ENCODE results near the gene SIVA1. TPM values are rescaled to one million over a fixed set of nuclear protein-coding genes. Genes with fewer than 3 reads are reported as not detected.

The SIVA1 gene
- total and polyA plus RNA-seq, 2 of the 4 experiments (the other 2 are of a cell fraction), result 166 to 184 TPM

DNA sequence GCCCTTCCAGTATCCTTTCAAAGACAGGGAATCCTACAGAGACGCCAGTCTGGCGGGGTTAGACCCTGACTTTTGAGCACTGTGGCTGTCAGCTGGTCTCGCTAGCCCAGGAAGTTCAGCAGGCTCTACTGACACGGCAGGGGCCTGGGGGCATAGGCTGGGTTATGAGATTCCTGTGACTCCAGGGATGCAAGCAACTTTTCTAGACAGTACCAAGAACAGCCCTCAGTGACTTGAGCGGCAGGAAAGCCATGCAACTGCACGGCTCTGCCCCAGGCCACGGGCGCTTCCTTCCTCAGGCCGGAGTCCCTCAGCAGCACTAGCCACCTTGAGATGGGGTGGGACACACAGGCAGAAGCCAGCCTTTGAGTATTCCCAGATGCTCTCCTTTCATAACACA, 5.1 kb upstream of the SIVA1 start:
- no peak overlapping the region for H3K56ac ChIP-seq (ENCODE audit: extremely low read depth, insufficient read depth, low read length)
- H4K91ac ChIP-seq (ENCODE audit: insufficient read depth, low read depth, low read length), result no peak overlapping the region
- no peak overlapping the region for H3K4me3 ChIP-seq (ENCODE audit: insufficient read depth, low read depth, low read length)
- no peak overlapping the region for H3K18ac ChIP-seq (ENCODE audit: low read depth, low read length)
- H3K4ac ChIP-seq (ENCODE audit: low read depth, low read length), result peak overlapping the region; percentile 48; the same call in 1 of the 2 replicates
- no peak overlapping the region for H2BK15ac ChIP-seq (ENCODE audit: low read depth, low read length)
- no peak overlapping the region for H2BK120ac ChIP-seq (ENCODE audit: low read depth, low read length)
- no peak overlapping the region for H2BK20ac ChIP-seq (ENCODE audit: low read depth, low read length)
- in situ Hi-C loops (cut with MboI; ENCODE audit: low sequenced_read_pairs), result no loop called here
- no peaks in the 10 kb centered on the region for H3K9me3 ChIP-seq (ENCODE audit: control insufficient read depth, insufficient read depth, low read length)
- no peak overlapping the region for H3K27ac ChIP-seq (ENCODE audit: insufficient read depth, low read length)
- H2AK5ac ChIP-seq (ENCODE audit: low read depth, low read length), result no peak overlapping the region
- no TSS peak for BruUV-seq (replicated peaks)
- H4K5ac ChIP-seq (ENCODE audit: low read depth, low read length), result no peak overlapping the region
- H3K4me2 ChIP-seq (ENCODE audit: low read depth, low read length), result no peak overlapping the region
- no peak overlapping the region for H2AFZ ChIP-seq (replicated peaks; ENCODE audit: low read length, poor library complexity)
- H3K23ac ChIP-seq (ENCODE audit: low read depth, low read length), result no peak overlapping the region
- H3K36me3 ChIP-seq (ENCODE audit: control insufficient read depth, insufficient read depth, low read length), result peaks cover 7% of the 10 kb centered on the region
- intact Hi-C loops (cut with micrococcal nuclease), result no loop called here
- no peak for ATAC-seq (ENCODE audit: low read depth)
- no peak for TF ChIP-seq RCOR1 (IDR thresholded peaks at IDR 0.05; ENCODE audit: insufficient replicate concordance, low read length)
- TF ChIP-seq, protein P1, sequence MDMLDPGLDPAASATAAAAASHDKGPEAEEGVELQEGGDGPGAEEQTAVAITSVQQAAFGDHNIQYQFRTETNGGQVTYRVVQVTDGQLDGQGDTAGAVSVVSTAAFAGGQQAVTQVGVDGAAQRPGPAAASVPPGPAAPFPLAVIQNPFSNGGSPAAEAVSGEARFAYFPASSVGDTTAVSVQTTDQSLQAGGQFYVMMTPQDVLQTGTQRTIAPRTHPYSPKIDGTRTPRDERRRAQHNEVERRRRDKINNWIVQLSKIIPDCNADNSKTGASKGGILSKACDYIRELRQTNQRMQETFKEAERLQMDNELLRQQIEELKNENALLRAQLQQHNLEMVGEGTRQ (IDR thresholded peaks at IDR 0.05; ENCODE audit: low read depth, low read length), result no peak
- TF ChIP-seq CEBPB (IDR thresholded peaks at IDR 0.05; ENCODE audit: low read depth, low read length), result no peak
- TF ChIP-seq, protein P2, sequence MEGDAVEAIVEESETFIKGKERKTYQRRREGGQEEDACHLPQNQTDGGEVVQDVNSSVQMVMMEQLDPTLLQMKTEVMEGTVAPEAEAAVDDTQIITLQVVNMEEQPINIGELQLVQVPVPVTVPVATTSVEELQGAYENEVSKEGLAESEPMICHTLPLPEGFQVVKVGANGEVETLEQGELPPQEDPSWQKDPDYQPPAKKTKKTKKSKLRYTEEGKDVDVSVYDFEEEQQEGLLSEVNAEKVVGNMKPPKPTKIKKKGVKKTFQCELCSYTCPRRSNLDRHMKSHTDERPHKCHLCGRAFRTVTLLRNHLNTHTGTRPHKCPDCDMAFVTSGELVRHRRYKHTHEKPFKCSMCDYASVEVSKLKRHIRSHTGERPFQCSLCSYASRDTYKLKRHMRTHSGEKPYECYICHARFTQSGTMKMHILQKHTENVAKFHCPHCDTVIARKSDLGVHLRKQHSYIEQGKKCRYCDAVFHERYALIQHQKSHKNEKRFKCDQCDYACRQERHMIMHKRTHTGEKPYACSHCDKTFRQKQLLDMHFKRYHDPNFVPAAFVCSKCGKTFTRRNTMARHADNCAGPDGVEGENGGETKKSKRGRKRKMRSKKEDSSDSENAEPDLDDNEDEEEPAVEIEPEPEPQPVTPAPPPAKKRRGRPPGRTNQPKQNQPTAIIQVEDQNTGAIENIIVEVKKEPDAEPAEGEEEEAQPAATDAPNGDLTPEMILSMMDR (conservative IDR thresholded peaks at IDR 0.05; ENCODE audit: low read depth, low read length), result no peak
- TF ChIP-seq BHLHE40 (IDR thresholded peaks at IDR 0.05; ENCODE audit: low read depth, low read length), result no peak
- no peak for TF ChIP-seq MXI1 (IDR thresholded peaks at IDR 0.05; ENCODE audit: borderline replicate concordance, low read depth, low read length)
- TF ChIP-seq, protein P3, sequence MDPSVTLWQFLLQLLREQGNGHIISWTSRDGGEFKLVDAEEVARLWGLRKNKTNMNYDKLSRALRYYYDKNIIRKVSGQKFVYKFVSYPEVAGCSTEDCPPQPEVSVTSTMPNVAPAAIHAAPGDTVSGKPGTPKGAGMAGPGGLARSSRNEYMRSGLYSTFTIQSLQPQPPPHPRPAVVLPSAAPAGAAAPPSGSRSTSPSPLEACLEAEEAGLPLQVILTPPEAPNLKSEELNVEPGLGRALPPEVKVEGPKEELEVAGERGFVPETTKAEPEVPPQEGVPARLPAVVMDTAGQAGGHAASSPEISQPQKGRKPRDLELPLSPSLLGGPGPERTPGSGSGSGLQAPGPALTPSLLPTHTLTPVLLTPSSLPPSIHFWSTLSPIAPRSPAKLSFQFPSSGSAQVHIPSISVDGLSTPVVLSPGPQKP (IDR thresholded peaks at IDR 0.05; ENCODE audit: borderline replicate concordance, low read depth, low read length), result no peak
- TF ChIP-seq MAZ (IDR thresholded peaks at IDR 0.05; ENCODE audit: borderline replicate concordance, low read depth, low read length), result no peak
- no peak for TF ChIP-seq MAFK (IDR thresholded peaks at IDR 0.05; ENCODE audit: low read depth, low read length)
- TF ChIP-seq RAD21 (IDR thresholded peaks at IDR 0.05; ENCODE audit: low read length), result no peak
- no peak for TF ChIP-seq POLR2A (IDR thresholded peaks at IDR 0.05; ENCODE audit: low read depth, low read length)
- no peak for TF ChIP-seq RFX5 (IDR thresholded peaks at IDR 0.05; ENCODE audit: low read depth, low read length)
- TF ChIP-seq SMC3 (IDR thresholded peaks at IDR 0.05; ENCODE audit: low read depth, low read length), result no peak
- TF ChIP-seq FOS (IDR thresholded peaks at IDR 0.05; ENCODE audit: low read depth, low read length), result no peak
- no peak for TF ChIP-seq CHD1 (IDR thresholded peaks at IDR 0.05; ENCODE audit: low read depth, low read length)
- TF ChIP-seq NFE2L2 (IDR thresholded peaks at IDR 0.05; ENCODE audit: low read depth, low read length), result no peak
- no peaks in the 10 kb centered on the region for H3K79me1 ChIP-seq (ENCODE audit: low read depth in 1 of 2, low read length in 2 of 2)
- DNase-seq, result no peak
- no peaks in the 10 kb centered on the region for H3K27me3 ChIP-seq (ENCODE audit: control insufficient read depth, insufficient read depth, low read length)
- no peaks in the 10 kb centered on the region for H4K20me1 ChIP-seq (ENCODE audit: insufficient read depth, low read length)
- no peak overlapping the region for H2BK5ac ChIP-seq (ENCODE audit: low read depth, low read length, poor library complexity, severe bottlenecking)
- 68% methylated on average over 5 of the region's 9 CpGs; no CpG with 5 or more reads in 1 of the 2 experiments for WGBS, 2 experiments (ENCODE audit: extremely low coverage in 2 of 2, insufficient read length in 1 of 2)
- H3K9me1 ChIP-seq (ENCODE audit: insufficient read depth, low read length), result peaks cover 25% of the 10 kb centered on the region
- H2AK9ac ChIP-seq (replicated peaks; ENCODE audit: low read depth, low read length, poor library complexity), result no peak overlapping the region
- dilution Hi-C loops (cut with HindIII; ENCODE audit: low sequenced_read_pairs, unreplicated experiment), result no loop called here
- H3K14ac ChIP-seq (replicated peaks; ENCODE audit: low read depth, low read length), result no peak overlapping the region
- H3K9ac ChIP-seq (ENCODE audit: low read depth, low read length), result no peak overlapping the region
- CTCF ChIA-PET, result interaction anchor here (1.4 kb wide), 1 partner anchor 16 kb away, joined by 3 read pairs; no protein-coding TSS in a partner anchor
- H4K8ac ChIP-seq (ENCODE audit: low read depth in 2 of 2, low read length in 2 of 2), result no peak overlapping the region
- H3K4me1 ChIP-seq (ENCODE audit: control insufficient read depth, insufficient read depth, low read length), result peaks cover 34% of the 10 kb centered on the region
- POLR2A ChIA-PET (ENCODE audit: unreplicated experiment), result no interaction called here
